K562 (cell line): ENCODE data around the gene ITGAV. TPM values are rescaled to one million over a fixed set of nuclear protein-coding genes. Genes with fewer than 3 reads are reported as not detected.

Experiments
- ATAC-seq: fragments of 200-7000 bp; cut with Tn5 transposase; 3 replicates; pipeline ENCODE4 v1.9.1; 2020; ENCODE audit warnings: moderate library complexity
- BruUV-seq: library from RNA; stranded (reverse); fragments of 400-500 nt; replicated peaks from 2 replicates; lab custom pipeline; 2021; lab: Mats Ljungman, UMichigan
- CTCF ChIA-PET: fragments of 300-600 bp; formaldehyde crosslinking; extraction: SDS; loops from one replicate; lab custom pipeline; 2021; ENCODE audit warnings: low intra/inter-chr PET ratio; lab: Yijun Ruan, JAX
- POLR2A ChIA-PET: fragments of 300-600, 350-650 bp; sonication (Branson Sonifier 250); formaldehyde crosslinking; extraction: SDS; loops from one replicate; lab custom pipeline; 2021; ENCODE audit warnings: antibody characterized with exemption, inconsistent platforms; lab: Yijun Ruan, JAX
- DNase-seq, 4 experiments: peaks; one replicate each; pipeline versions ENCODE4 v3.0.0 to v3.0.0-alpha.2; 2011 to 2018; ENCODE audit warnings: low spot score in 3 of 4, mixed read lengths in 3 of 4; ENCODE audit errors: extremely low read depth in 1 of 4
- FAIRE-seq: peaks from 2 replicates; lab custom pipeline; 2011; peaks lifted over from hg19 to GRCh38; lab: Jason Lieb, UNC
- H2AFZ ChIP-seq: 2 replicates; pipeline ENCODE4 v1.6.0; 2011; ENCODE audit warnings: low read depth, low read length, control low read depth, inconsistent platforms
- H3K27ac ChIP-seq: fragments of 200-600 bp; 3 replicates; pipeline ENCODE4 v1.8.0; 2011; ENCODE audit warnings: low read depth, mild to moderate bottlenecking, control low read depth, inconsistent platforms, low read length, moderate library complexity, mixed read lengths; ENCODE audit errors: extremely low read depth
- H3K27me3 ChIP-seq, 2 experiments: fragments of 300-600 bp in 1 of 2; 2 replicates in 1 of 2; 3 replicates in 1 of 2; pipeline versions ENCODE4 v1.6.0 to v1.8.0; 2011; ENCODE audit warnings: inconsistent platforms in 2 of 2, low read length in 2 of 2, mild to moderate bottlenecking in 1 of 2, mixed read lengths in 1 of 2, moderate library complexity in 1 of 2; ENCODE audit not compliant: control insufficient read depth in 2 of 2, insufficient read depth in 2 of 2
- H3K36me3 ChIP-seq: fragments of 300-600 bp; 3 replicates; pipeline ENCODE4 v1.8.0; 2011; ENCODE audit warnings: mild to moderate bottlenecking, low read length, inconsistent platforms; ENCODE audit not compliant: control insufficient read depth, insufficient read depth
- H3K4me1 ChIP-seq, 2 experiments: fragments of 200-600 bp in 1 of 2; replicated peaks in 1 of 2; 2 replicates in 1 of 2; 3 replicates in 1 of 2; pipeline versions ENCODE4 v1.5.1 to v1.8.0; 2011; ENCODE audit warnings: inconsistent platforms in 2 of 2, low read length in 2 of 2, mild to moderate bottlenecking in 1 of 2, mixed read lengths in 1 of 2, moderate library complexity in 1 of 2; ENCODE audit not compliant: control insufficient read depth in 2 of 2, insufficient read depth in 2 of 2
- H3K4me2 ChIP-seq: 2 replicates; pipeline ENCODE4 v1.6.1; 2011; ENCODE audit warnings: low read length, control low read depth, inconsistent platforms, mixed read lengths; ENCODE audit not compliant: insufficient read depth
- H3K4me3 ChIP-seq: fragments of 200-600 bp; sonication (generic), shearing (Covaris generic); 2 replicates; pipeline ENCODE4 v1.5.1; 2016; ENCODE audit warnings: control low read depth, inconsistent platforms
- H3K79me2 ChIP-seq: fragments of 200-600 bp; 3 replicates; pipeline ENCODE4 v1.8.0; 2011; ENCODE audit warnings: low read length, inconsistent platforms; ENCODE audit not compliant: control insufficient read depth, insufficient read depth
- H3K9ac ChIP-seq, 2 experiments: 2 replicates each; pipeline versions ENCODE4 v1.6.0 to v1.6.1; 2011; ENCODE audit warnings: low read depth in 2 of 2, low read length in 2 of 2, control low read depth in 1 of 2, inconsistent platforms in 1 of 2, mild to moderate bottlenecking in 1 of 2, mixed read lengths in 1 of 2; ENCODE audit not compliant: insufficient read depth in 1 of 2
- H3K9me1 ChIP-seq: one replicate; pipeline ENCODE4 v1.6.0; 2011; ENCODE audit warnings: inconsistent platforms, mild to moderate bottlenecking, low read length, moderate library complexity; ENCODE audit not compliant: control insufficient read depth, insufficient read depth
- H3K9me3 ChIP-seq: replicated peaks from 2 replicates; pipeline ENCODE4 v1.5.1; 2011; ENCODE audit warnings: low read depth, low read length, inconsistent platforms; ENCODE audit not compliant: control insufficient read depth, insufficient read depth
- H4K20me1 ChIP-seq: replicated peaks from 2 replicates; pipeline ENCODE4 v1.6.1; 2011; ENCODE audit warnings: low read length, inconsistent platforms, mixed read lengths; ENCODE audit not compliant: control insufficient read depth, insufficient read depth
- C11orf30 ChIP-seq: fragments of 450-650 bp; IDR thresholded peaks from 2 replicates; pipeline ENCODE4 v1.6.1; 2016; ENCODE audit warnings: low read depth, mild to moderate bottlenecking
- HIVEP1 ChIP-seq: fragments of 250-450 bp; sonication (Bioruptor Pico); IDR thresholded peaks from 2 replicates; pipeline ENCODE4 v1.4.0; 2020; ENCODE audit warnings: mild to moderate bottlenecking
- KHSRP ChIP-seq: fragments of 450-650 bp; IDR thresholded peaks from 2 replicates; pipeline ENCODE4 v1.6.1; 2017
- KLF1 ChIP-seq: fragments of 450-650 bp; IDR thresholded peaks from 2 replicates; pipeline ENCODE4 v1.6.1; 2016; ENCODE audit warnings: missing genetic modification characterization, missing compliant biosample characterization
- MAFF ChIP-seq: IDR thresholded peaks from 2 replicates; pipeline ENCODE4 v1.6.1; 2012; ENCODE audit warnings: low read length, improper control_type of control experiment
- MAFG ChIP-seq: fragments of 450-650 bp; conservative IDR thresholded peaks from 2 replicates; pipeline ENCODE4 v1.6.1; 2016; ENCODE audit warnings: missing genetic modification characterization, missing compliant biosample characterization
- MAFK ChIP-seq: IDR thresholded peaks from 2 replicates; pipeline ENCODE4 v1.6.1; 2011; ENCODE audit warnings: low read length, improper control_type of control experiment
- TRIM24 ChIP-seq, 2 experiments: fragments of 450-650 bp; IDR thresholded peaks; 2 replicates each; pipeline ENCODE4 v1.6.1; 2016
- ZBTB1 ChIP-seq: sonication (generic); formaldehyde crosslinking; IDR thresholded peaks from 2 replicates; pipeline ENCODE4 v1.8.1; 2023; ENCODE audit warnings: missing genetic modification reagents, low read depth, mild to moderate bottlenecking, borderline replicate concordance
- ZFX ChIP-seq: sonication (generic); formaldehyde crosslinking; IDR thresholded peaks from 2 replicates; pipeline ENCODE4 v1.8.0; 2022; ENCODE audit warnings: mild to moderate bottlenecking, missing genetic modification reagents, moderate library complexity
- ZNF316 ChIP-seq: fragments of 450-650 bp; IDR thresholded peaks from 2 replicates; pipeline ENCODE4 v1.6.1; 2016
- ZNF764 ChIP-seq: fragments of 250-450 bp; sonication (Bioruptor Pico); IDR thresholded peaks from 2 replicates; pipeline ENCODE4 v1.4.0; 2020; ENCODE audit warnings: low read depth, mild to moderate bottlenecking, moderate library complexity
- WGBS: fragments of 100-300 bp; shearing (Covaris generic); methylation state at CpG from one replicate; pipeline ENCODE4 v1.1.6; 2016; ENCODE audit warnings: low coverage, mixed read lengths; ENCODE audit not compliant: insufficient coverage; ENCODE audit errors: missing lambda C conversion rate; 5-methylcytosine and 5-hydroxymethylcytosine counted together
- in situ Hi-C: fragments of 300-500 bp; cut with MboI; formaldehyde crosslinking; loops from 4 replicates; pipeline ENCODE4 v1.15.0; 2018; ENCODE audit warnings: inconsistent platforms, mixed read lengths
- intact Hi-C: fragments of 100-400 bp; cut with micrococcal nuclease; formaldehyde crosslinking; loops from 2 replicates; pipeline ENCODE4 v1.14.2; 2022
- polyA plus RNA-seq, 8 experiments: library from polyadenylated mRNA; depleted of rRNA in 4 of 8; stranded (reverse) in 5 of 8; unstranded in 3 of 8; fragments of >200 nt; fragmentation: Nextera tagmentation in 2 of 8; fragmentation: Illumina TruSeq in 1 of 8; extraction: Ambion mirVana in 2 of 8; extraction: Trizol in 1 of 8; gene quantifications; 2 replicates each; pipeline versions ENCODE4 v1.2.1 to v1.2.3, GENCODE V29; 2011 to 2014; ENCODE audit warnings: inconsistent platforms in 1 of 8, missing spikeins in 1 of 8
- total RNA-seq, 7 experiments: library from RNA; depleted of rRNA in 6 of 7; stranded (reverse); fragments of >200 nt in 6 of 7; fragmentation: Illumina TruSeq in 2 of 7; extraction: Trizol in 2 of 7; gene quantifications; 2 replicates each; pipeline versions ENCODE4 v1.2.1 to v1.2.3, GENCODE V29; 2011 to 2021; ENCODE audit warnings: low replicate concordance in 1 of 7
- TF ChIP-seq, protein P1 (sequence below): sonication (generic); formaldehyde crosslinking; IDR thresholded peaks from 2 replicates; pipeline ENCODE4 v1.8.0; 2022; ENCODE audit warnings: missing genetic modification reagents, mild to moderate bottlenecking, borderline replicate concordance

Gene ITGAV
- total and polyA plus RNA-seq, 9 of the 15 experiments (the other 6 are each of a cell fraction or from before 2014, with no cell fraction given): 3.7 to 17.7 (median 10.7) TPM

DNA sequence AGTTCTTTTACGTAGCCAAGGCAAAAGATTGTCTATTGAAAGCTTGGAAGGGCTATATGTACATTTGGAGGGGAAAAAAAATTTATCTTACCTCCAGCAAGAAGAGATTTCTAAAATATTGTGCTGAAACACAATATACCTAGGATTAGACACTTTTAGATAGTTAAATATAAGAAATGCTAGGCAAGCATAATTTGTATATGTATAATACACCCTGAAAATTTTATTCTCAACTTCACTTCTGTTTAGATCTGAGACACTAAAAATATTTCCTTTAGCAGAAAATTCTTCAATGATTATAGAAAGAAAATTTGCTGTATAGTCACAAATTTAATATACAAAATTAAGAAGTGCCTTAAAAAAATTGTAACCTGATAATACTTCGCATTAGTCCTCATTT, 42.6 kb downstream of the ITGAV start:
- Histone ChIP-seq H3K4me3 (no peak overlapping the region), H3K79me2 (no peaks in the 10 kb centered on the region), H3K27me3 (no peaks in the 10 kb centered on the region), H3K4me1 (no peaks in the 10 kb centered on the region), H3K36me3 (no peaks in the 10 kb centered on the region; the same call in 2 of the 3 replicates), H2AFZ (no peak overlapping the region), H3K9me1 (no peaks in the 10 kb centered on the region), H3K9ac (no peak overlapping the region), H3K4me2 (no peak overlapping the region), H3K9me3 (no peaks in the 10 kb centered on the region), H4K20me1 (no peaks in the 10 kb centered on the region), H3K27ac (no peak overlapping the region)
- no TSS peak for BruUV-seq
- ATAC-seq (no peak), FAIRE-seq (no peak), DNase-seq (no peak)
- intact Hi-C loops: no loop called here
- POLR2A ChIA-PET: interaction anchor here (0.6 kb wide), 1 partner anchor 151 kb away, joined by 3 read pairs; no protein-coding TSS in a partner anchor
- CTCF ChIA-PET: no interaction called here
- 60% methylated on average over 2 of the region's 2 CpGs for WGBS
- in situ Hi-C loops: no loop called here
- TF ChIP-seq C11orf30 (peak; percentile 62), ZNF316 (peak; percentile 85), MAFK (0 out of 2 replicates have a peak, but pooled peaks have one; percentile 4), KHSRP (no peak), ZBTB1 (CRISPR knock-in tag) (no peak), TRIM24 (IDR thresholded peaks at IDR 0.05) (no peak), KLF1 (tag) (no peak), ZNF764 (CRISPR knock-in tag) (no peak), MAFF (no peak), ZFX (CRISPR knock-in tag) (no peak), HIVEP1 (CRISPR knock-in tag) (no peak), MAFG (peak; percentile 24; the same call in 1 of the 2 replicates)
- TF ChIP-seq, protein P1, sequence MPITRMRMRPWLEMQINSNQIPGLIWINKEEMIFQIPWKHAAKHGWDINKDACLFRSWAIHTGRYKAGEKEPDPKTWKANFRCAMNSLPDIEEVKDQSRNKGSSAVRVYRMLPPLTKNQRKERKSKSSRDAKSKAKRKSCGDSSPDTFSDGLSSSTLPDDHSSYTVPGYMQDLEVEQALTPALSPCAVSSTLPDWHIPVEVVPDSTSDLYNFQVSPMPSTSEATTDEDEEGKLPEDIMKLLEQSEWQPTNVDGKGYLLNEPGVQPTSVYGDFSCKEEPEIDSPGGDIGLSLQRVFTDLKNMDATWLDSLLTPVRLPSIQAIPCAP (CRISPR knock-in tag): no peak
